Colonic mucosa (tissue), 4 donors: ENCODE measurements around the gene HEYL. TPM values are rescaled to one million over a fixed set of nuclear protein-coding genes. Genes with fewer than 3 reads are reported as not detected.

ENCODE experiments used
- DNase-seq: peaks from one replicate; pipeline ENCODE4 v3.0.0-alpha.2; 2020
- H3K27ac ChIP-seq: fragments of 200-600 bp; one replicate; pipeline ENCODE4 v1.8.0; 2021
- H3K27me3 ChIP-seq: fragments of 200-600 bp; one replicate; pipeline ENCODE4 v1.8.0; 2021
- H3K36me3 ChIP-seq: fragments of 200-600 bp; one replicate; pipeline ENCODE4 v1.8.0; 2021
- H3K4me1 ChIP-seq: fragments of 200-600 bp; one replicate; pipeline ENCODE4 v1.8.0; 2021; ENCODE audit warnings: mild to moderate bottlenecking
- H3K4me3 ChIP-seq: fragments of 200-600 bp; one replicate; pipeline ENCODE4 v1.8.0; 2021
- H3K9ac ChIP-seq, 2 donors: one replicate each; pipeline ENCODE4 v1.7.0; 2013; ENCODE audit warnings: control low read depth in 2 of 2, low read depth in 2 of 2, low read length in 2 of 2
- H3K9me3 ChIP-seq: fragments of 200-600 bp; one replicate; pipeline ENCODE4 v1.8.0; 2021
- intact Hi-C: fragments of 100-400 bp; cut with DNase I; formaldehyde crosslinking; loops from one replicate; pipeline ENCODE4 v1.14.1; 2022
- total RNA-seq, 2 donors: library from RNA; stranded (reverse); fragmentation: NEBNext Ultra II Directional in 1 of 2; extraction: Animal tissue kit (Norgen Biotek cat#: 25700) in 1 of 2; gene quantifications; one replicate each; pipeline ENCODE4 v1.2.1, GENCODE V29; 2021
- TF ChIP-seq, protein P1 (sequence below): fragments of 200-600 bp; IDR thresholded peaks from one replicate; pipeline ENCODE4 v1.8.0; 2022; ENCODE audit warnings: antibody characterized with exemption, mild to moderate bottlenecking
- donor health status: healthy.
- donor health status: DM: no; HTN: no; CAD: no.
- donor health status: DM: no; HTN: no; CAD: no.

HEYL gene
- total RNA-seq, 2 donors from 2014 or later: 0.91 to 2.4 TPM

- TF ChIP-seq, protein P1, sequence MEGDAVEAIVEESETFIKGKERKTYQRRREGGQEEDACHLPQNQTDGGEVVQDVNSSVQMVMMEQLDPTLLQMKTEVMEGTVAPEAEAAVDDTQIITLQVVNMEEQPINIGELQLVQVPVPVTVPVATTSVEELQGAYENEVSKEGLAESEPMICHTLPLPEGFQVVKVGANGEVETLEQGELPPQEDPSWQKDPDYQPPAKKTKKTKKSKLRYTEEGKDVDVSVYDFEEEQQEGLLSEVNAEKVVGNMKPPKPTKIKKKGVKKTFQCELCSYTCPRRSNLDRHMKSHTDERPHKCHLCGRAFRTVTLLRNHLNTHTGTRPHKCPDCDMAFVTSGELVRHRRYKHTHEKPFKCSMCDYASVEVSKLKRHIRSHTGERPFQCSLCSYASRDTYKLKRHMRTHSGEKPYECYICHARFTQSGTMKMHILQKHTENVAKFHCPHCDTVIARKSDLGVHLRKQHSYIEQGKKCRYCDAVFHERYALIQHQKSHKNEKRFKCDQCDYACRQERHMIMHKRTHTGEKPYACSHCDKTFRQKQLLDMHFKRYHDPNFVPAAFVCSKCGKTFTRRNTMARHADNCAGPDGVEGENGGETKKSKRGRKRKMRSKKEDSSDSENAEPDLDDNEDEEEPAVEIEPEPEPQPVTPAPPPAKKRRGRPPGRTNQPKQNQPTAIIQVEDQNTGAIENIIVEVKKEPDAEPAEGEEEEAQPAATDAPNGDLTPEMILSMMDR: no peak
- no peak overlapping the region for H3K27ac ChIP-seq
- no peaks in the 10 kb centered on the region for H3K36me3 ChIP-seq
- no peak overlapping the region for H3K4me3 ChIP-seq
- DNase-seq: no peak
- H3K27me3 ChIP-seq: no peaks in the 10 kb centered on the region
- no peaks in the 10 kb centered on the region for H3K9me3 ChIP-seq
- no peak overlapping the region for H3K9ac ChIP-seq
- no peaks in the 10 kb centered on the region for H3K4me1 ChIP-seq
- intact Hi-C loops: no loop called here
Observed at GRCh38 chr1:39643705-39644104, 4.3 kb upstream of the HEYL start.

DNA sequence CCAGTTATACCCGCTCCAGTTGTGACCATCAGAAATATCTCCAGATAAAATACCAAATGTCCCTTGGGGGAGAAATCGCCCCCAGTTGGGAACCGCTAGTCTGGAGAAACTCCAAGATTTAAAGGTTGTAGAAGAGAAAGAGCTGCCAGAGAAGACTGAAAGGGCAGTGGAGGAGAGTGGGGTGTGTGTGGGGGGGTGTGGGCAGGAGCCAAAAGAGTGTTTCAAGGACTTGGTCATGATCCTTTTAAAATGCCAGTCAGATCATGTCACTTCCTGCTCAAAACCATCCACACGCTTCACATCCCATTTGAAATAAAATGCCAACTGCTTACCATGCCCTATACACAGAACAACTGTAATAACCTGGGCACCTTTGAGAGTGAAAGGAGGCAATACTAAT lies 3.4 kb upstream of the HEYL start:
- no peak for DNase-seq
- H3K9ac ChIP-seq: no peak overlapping the region
- H3K9me3 ChIP-seq: no peaks in the 10 kb centered on the region
- no peak overlapping the region for H3K27ac ChIP-seq
- no peak overlapping the region for H3K4me3 ChIP-seq
- TF ChIP-seq, protein P1: no peak
- no peaks in the 10 kb centered on the region for H3K36me3 ChIP-seq
- no peaks in the 10 kb centered on the region for H3K27me3 ChIP-seq
- intact Hi-C loops: no loop called here
- no peaks in the 10 kb centered on the region for H3K4me1 ChIP-seq

- intact Hi-C loops: no loop called here
- TF ChIP-seq, protein P1: no peak
- DNase-seq: no peak
- H3K27me3 ChIP-seq: no peaks in the 10 kb centered on the region
- no peak overlapping the region for H3K27ac ChIP-seq
- H3K4me1 ChIP-seq: no peaks in the 10 kb centered on the region
- no peak overlapping the region for H3K4me3 ChIP-seq
- no peaks in the 10 kb centered on the region for H3K9me3 ChIP-seq
- no peak overlapping the region for H3K9ac ChIP-seq
- H3K36me3 ChIP-seq: no peaks in the 10 kb centered on the region
Observed at GRCh38 chr1:39640861-39641260, 1.4 kb upstream of the HEYL start.

- no peak for DNase-seq
- Histone ChIP-seq H3K36me3 (no peaks in the 10 kb centered on the region), H3K27ac (no peak overlapping the region), H3K27me3 (no peaks in the 10 kb centered on the region), H3K4me1 (no peaks in the 10 kb centered on the region), H3K9ac (peak overlapping the region in 1 of 2 donors; percentile 63), H3K9me3 (no peaks in the 10 kb centered on the region), H3K4me3 (peak overlapping the region; percentile 42)
- intact Hi-C loops: no loop called here
- TF ChIP-seq, protein P1: no peak
Observed at GRCh38 chr1:39638965-39639304, 508 bp downstream of the HEYL start.

DNA sequence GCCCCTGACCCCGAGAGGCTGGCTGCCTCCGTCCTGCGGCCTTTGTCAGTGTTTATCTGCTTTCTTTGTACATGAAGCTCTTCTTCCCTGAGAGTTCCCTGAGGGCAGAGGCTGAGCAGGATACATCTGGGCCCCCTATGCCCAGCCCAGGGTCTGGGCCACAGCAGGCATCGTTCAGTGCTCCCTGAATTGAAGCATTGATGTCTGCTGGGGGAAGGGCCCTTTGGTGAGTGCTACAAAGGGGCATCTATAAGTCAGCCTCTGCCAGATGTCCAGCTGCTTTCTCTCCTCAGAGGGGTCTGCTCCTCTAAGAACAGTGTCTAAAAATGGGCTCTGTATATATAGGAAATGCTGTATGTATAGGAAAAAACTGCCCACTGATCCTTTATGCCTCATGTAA lies 2.1 kb downstream of the HEYL start:
- Histone ChIP-seq H3K36me3 (no peaks in the 10 kb centered on the region), H3K9me3 (no peaks in the 10 kb centered on the region), H3K27me3 (no peaks in the 10 kb centered on the region), H3K4me3 (no peak overlapping the region), H3K4me1 (no peaks in the 10 kb centered on the region), H3K9ac (no peak overlapping the region), H3K27ac (no peak overlapping the region)
- TF ChIP-seq, protein P1: no peak
- DNase-seq: no peak
- intact Hi-C loops: no loop called here

GRCh38 chr1:39635871-39636210 lies 3.6 kb downstream of the HEYL start:
- no peaks in the 10 kb centered on the region for H3K9me3 ChIP-seq
- intact Hi-C loops: no loop called here
- no peak overlapping the region for H3K9ac ChIP-seq
- no peaks in the 10 kb centered on the region for H3K4me1 ChIP-seq
- TF ChIP-seq, protein P1: no peak
- H3K4me3 ChIP-seq: no peak overlapping the region
- H3K27me3 ChIP-seq: no peaks in the 10 kb centered on the region
- H3K36me3 ChIP-seq: no peaks in the 10 kb centered on the region
- H3K27ac ChIP-seq: no peak overlapping the region
- no peak for DNase-seq
